GM21786 (cell line): ENCODE measurements around the gene C2CD2.

Experiments used
- ATAC-seq: cut with Tn5 transposase; IDR thresholded peaks from one replicate; pipeline ENCODE4 v1.9.1; 2021; ENCODE audit not compliant: unreplicated experiment

Gene C2CD2

DNA sequence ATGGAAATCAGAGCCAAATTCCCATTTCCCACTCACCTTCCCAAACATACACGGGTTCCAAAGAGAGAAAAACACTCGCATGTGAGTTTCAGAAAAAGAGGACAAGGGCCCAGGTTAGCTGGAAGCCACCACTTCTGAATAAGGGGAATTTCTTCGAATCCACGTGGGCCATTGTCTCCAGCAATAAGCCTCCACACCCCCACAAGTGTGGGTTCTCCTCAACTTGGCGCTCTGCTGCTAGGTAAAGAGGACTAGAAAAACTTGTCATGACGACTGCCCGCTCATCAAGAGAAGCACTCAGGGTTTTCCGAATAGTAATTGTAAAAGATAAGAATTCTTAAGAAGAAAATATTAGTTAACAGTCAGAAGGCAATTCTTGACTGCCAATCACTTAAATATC lies 105.3 kb downstream of the C2CD2 start:
- ATAC-seq: no peak

DNA sequence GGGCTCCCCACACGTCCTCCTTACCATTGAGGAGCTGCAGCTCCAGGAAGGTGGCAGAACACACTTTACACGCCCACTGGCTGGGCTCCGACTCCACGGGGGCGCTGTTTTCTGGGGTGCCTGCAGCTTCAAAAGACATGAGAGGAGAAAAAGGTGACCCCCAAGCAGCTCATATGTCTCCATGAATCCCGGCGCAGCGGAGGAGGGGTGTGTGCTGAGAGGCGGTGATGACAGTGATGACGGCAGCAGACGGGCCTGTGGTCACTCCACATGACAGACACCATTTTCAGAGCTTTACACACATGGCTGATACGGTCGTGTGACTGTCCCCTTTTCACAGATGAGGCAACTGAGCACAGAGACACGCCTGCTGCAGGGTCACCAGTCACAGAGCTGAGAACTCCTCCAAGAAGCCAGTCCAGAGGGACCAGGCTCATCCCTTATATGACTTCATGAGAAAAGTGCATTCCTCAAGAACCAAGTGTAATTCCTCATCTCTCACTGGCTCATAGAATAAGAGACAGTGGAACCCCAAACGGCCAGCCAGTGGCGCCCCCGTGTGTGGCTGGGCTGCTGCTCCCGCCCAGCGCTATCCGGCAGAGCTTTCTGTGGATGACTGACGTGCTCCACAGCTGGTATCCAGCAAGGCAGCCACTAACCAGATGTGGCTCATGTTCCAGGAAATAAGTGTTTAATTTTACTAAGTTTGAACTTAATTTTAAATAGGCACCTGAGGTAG lies 106.6 kb downstream of the C2CD2 start:
- ATAC-seq: no peak

DNA sequence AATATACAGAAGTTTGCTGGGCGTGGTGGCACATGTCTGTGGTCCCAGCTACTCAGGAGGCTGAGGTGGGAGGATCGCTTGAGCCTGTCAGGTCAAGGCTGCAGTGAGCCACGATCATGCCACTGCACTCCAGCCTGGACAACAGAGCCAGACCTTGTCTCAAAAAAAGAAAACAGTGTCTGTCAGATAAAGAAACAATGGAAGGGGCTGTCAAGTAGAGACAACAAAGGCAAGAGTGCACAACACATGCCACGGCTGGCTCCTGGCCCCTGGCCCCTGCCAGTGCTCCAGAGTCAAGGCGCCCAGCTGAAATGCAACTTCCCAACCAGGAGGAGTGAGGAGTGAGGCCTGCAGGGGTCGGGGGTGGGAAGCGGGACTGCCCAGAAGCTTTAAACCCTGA lies 107.3 kb downstream of the C2CD2 start:
- no peak for ATAC-seq

DNA sequence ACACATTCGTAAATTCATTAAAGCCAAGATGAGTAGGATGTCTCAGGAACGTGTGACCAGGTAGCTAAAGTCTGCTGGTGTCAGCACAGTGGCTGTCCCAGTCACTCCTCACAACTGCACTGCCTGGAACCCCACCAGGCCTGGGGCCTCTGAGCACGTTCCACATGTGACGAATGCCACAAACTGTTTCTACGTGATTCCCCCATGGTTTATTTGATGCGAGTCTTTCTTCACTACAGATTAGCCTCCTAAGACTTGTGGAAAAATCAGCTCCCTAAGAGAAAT lies 107.8 kb downstream of the C2CD2 start:
- no peak for ATAC-seq

DNA sequence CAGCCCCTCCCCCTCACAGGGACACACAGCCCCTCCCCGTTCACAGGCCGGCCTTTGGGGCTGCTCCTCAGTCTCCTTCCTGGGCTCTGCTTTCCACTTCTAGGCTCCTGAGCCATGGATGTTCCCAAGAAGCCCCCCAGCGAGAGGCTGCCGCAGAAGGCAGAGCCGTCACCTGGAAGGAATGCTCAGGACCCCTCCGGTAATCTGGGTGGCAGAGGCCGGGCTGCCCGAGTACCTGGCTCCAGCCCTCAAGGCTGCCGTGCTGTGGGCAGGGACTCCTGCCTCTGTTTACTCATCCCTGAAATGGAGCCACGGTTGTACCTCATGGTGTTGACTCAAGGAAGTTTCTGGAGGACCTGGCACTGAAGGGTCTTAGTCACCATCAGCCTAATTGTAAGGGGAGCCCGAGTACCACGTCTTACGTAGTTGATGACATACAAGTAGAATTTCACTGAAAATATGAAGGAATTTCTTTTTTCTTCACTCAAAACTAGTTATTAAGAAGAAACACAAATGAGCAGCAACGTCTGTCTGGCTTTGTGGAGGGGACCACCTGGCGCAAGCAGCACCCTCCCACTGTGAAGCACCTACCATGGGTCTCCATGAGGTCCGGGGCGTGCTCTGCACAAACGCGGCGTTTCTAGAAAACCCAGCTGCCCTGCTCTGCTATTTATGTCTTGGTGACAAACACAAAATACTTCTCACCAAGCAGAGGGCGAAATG lies 108.3 kb downstream of the C2CD2 start:
- no peak for ATAC-seq

DNA sequence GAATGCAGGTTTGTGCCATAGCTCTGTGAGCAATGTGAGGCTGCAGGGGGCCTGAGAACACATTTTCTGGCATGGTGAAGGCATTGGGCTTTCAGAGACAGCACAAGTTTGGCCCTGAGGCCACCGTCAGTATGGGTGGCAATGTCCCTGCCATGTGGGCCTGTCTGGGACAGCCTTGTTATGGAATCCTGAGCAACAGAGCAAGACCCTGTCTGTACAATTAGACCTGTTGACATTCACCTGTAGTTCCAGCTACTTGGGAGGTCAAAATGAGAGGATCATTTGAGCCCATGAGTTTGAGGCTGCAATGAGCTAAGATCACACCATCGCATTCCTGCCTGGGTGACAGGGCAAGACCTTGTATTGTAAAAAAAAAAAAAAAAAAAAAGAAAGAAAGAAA lies 110.2 kb downstream of the C2CD2 start:
- no peak for ATAC-seq

DNA sequence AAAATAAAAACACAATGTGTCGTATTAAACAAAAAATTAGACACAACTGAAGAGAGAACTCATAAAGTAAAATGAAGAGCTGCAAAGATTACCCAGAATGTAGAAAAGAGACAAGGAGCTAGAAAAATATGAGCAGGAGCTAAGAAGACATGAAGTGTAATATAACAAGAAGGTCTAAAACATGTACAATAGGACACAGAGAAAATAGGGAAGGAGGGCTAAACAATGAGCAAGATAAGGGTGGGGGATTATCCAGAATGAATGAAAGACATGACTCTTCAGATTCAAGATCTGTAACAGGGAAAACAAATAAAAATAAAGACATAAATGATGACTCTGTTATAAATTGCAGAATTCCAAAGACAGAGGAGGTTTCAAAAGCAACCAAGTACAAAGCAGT lies 112.9 kb downstream of the C2CD2 start:
- no peak for ATAC-seq

DNA sequence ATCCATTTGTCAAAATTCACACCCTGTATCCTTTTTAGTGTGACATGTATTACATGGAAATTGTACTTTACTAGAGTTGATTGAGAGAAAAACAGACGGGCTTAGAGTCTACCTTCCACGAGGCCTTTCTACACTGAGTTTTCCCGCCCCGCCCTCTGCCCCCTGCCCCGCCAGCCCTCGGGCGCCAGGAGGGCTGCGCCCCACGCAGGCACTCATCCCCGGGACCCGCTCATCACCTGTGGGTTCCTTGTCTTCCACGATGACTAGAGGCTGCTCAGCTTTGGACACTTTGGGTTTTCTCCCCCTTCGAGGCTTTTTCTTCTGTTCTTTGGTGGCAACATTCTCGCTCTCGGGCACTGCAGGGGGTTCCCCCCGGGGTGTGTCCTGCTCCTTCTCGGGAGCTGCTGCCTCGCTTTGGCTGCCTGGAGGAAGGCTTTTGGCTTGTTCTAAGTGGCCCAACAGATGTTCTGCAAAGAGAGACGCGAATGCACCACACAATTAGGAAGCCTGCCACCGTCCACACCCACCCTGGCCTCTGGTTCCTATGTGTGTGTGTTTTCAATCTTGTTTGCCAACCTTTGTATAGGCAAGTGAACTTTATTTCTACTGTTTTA lies 114.3 kb downstream of the C2CD2 start:
- ATAC-seq: no peak

DNA sequence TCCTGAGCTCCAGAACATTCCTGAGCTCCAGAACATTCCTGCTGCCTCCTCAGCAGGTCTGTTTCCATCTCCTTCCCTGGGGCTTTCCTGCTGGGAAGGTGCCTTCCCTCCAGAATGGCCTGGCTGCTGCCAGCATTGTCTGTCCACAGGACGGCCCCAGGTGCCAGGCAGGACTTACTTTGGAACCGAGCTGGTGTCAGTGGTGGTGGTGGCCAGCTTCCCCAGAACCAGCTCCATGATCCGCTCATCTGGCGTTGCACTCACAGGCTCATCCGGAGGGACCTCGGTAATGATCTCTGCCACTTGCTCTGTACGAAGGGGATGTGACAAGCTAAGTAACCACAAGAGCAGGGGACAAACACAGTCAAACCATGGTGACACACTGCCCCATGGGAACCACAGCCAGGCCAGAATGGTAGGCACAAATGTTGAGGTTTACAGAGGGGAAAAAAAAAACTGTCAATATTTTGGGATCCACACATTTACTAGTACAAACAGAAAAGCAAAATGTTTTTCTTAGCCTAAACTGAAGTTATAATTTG lies 116.0 kb downstream of the C2CD2 start:
- no peak for ATAC-seq

DNA sequence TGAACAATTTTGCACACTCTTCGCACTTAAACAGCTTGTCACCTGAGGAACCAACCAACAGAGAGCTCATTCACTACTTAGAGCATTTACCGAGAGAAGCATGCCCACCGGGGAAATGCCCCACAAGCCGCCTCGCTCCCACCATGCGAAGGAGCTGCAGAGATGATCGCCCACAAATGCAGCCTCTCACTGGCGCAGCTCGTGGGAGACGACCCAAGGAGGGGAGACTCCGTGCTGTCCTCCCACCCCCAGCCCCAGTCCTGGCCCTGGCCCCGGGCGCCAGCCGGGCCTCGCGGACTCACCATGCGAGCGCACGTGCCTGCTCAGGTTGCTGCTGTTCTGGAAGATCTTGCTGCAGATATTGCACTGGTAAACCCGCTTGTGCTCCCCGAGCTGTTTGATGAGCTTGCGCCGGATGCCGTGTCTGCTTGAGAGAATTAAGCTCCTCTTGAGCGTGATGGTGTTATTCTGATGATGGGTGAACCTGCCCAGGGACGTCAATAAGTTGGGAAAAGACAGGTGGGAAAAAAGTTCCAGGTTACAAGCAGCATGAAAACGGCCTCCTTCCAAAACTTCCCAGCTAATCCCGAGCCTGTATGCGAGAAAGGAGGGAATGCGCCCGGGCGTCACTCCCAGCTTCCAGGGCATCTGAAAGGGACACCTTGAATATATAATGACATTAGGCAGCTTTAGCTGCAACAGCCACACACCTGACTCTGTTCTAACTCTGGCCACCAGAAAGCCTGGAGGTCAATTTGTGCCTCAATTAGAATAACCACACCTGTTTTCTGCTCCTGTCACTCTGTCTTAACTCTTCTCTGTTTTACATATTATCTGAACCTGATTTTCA lies 117.4 kb downstream of the C2CD2 start:
- no peak for ATAC-seq

DNA sequence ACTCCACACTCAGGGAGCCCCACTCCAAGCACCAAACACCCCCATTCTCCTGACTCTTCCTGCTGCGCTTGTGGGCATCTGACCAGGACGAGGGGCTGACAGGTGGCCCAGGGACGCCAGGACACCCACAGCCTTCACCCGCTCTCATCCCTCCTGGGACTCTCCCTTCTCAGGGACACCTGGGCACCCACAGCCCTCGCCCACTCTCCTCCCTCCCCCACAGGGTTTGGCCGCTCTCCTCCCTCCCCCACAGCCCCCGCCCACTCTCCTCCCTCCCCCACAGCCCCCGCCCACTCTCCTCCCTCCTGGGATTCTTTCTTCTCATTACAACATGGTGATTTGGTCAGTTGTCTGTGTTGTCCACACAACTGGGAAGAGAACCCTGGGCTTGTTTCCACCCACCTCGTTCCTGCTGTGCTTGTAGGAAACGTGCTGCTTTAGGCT lies 118.1 kb downstream of the C2CD2 start:
- ATAC-seq: no peak
